ENCODE results near the gene SP140L.
"Not testable (repeated sequence)": the region's sequence is repeated elsewhere in the genome, so short reads cannot be mapped to it uniquely, and the experiment has no call there.

The SP140L gene

GRCh38 chr2:230362030-230362691, 35.2 kb downstream of the SP140L start:
- FAIRE-seq, result no peak
- DNase-seq (ENCODE audit: low spot score), result no peak

GRCh38 chr2:230382108-230382507, 55.1 kb downstream of the SP140L start:
- FAIRE-seq, result no peak

GRCh38 chr2:230383453-230383852, 56.5 kb downstream of the SP140L start:
- FAIRE-seq, result no peak
- no peak for DNase-seq (ENCODE audit: low spot score)

More at GRCh38 chr2:230382108-230382507, 55.1 kb downstream of the SP140L start:
- DNase-seq (ENCODE audit: low spot score), result no peak

GRCh38 chr2:230384986-230385385, 58.0 kb downstream of the SP140L start:
- FAIRE-seq (no peak), DNase-seq (ENCODE audit: low spot score) (no peak)

- FAIRE-seq (no peak), DNase-seq (ENCODE audit: low spot score) (no peak)
Observed at GRCh38 chr2:230394301-230394700, 67.3 kb downstream of the SP140L start.

GRCh38 chr2:230398698-230399097, 71.7 kb downstream of the SP140L start:
- FAIRE-seq; DNase-seq (ENCODE audit: low spot score): not testable (repeated sequence)

- no peak for DNase-seq (ENCODE audit: low spot score)
- no peak for FAIRE-seq
Observed at GRCh38 chr2:230400041-230400440, 73.0 kb downstream of the SP140L start.

GRCh38 chr2:230400454-230400853, 73.5 kb downstream of the SP140L start:
- no peak for FAIRE-seq
- DNase-seq (ENCODE audit: low spot score), result no peak

- not testable (repeated sequence) for DNase-seq (ENCODE audit: low spot score); FAIRE-seq
Observed at GRCh38 chr2:230401026-230401425, 74.0 kb downstream of the SP140L start.

GRCh38 chr2:230403746-230404145, 76.8 kb downstream of the SP140L start:
- DNase-seq (ENCODE audit: low spot score) (no peak), FAIRE-seq (no peak)

- DNase-seq (ENCODE audit: low spot score) (no peak), FAIRE-seq (no peak)
Observed at GRCh38 chr2:230405824-230406223, 78.8 kb downstream of the SP140L start.

GRCh38 chr2:230408244-230408842, 81.3 kb downstream of the SP140L start:
- no peak for FAIRE-seq
- DNase-seq (ENCODE audit: low spot score), result no peak

GRCh38 chr2:230409316-230409715, 82.3 kb downstream of the SP140L start:
- FAIRE-seq; DNase-seq (ENCODE audit: low spot score): not testable (repeated sequence)

GRCh38 chr2:230410263-230410662, 83.3 kb downstream of the SP140L start:
- DNase-seq (ENCODE audit: low spot score), result no peak
- no peak for FAIRE-seq

- DNase-seq (ENCODE audit: low spot score) (no peak), FAIRE-seq (no peak)
Observed at GRCh38 chr2:230410861-230411569, 84.0 kb downstream of the SP140L start.

GRCh38 chr2:230411570-230412370, 84.8 kb downstream of the SP140L start:
- no peak for FAIRE-seq
- peak; percentile 48 for DNase-seq (ENCODE audit: low spot score)

- FAIRE-seq, result no peak
- DNase-seq (ENCODE audit: low spot score), result no peak
Observed at GRCh38 chr2:230412371-230412711, 85.3 kb downstream of the SP140L start.

GRCh38 chr2:230412846-230413245, 85.9 kb downstream of the SP140L start:
- DNase-seq (ENCODE audit: low spot score), result no peak
- FAIRE-seq, result no peak

- DNase-seq (ENCODE audit: low spot score) (no peak), FAIRE-seq (no peak)
Observed at GRCh38 chr2:230413479-230413878, 86.5 kb downstream of the SP140L start.

GRCh38 chr2:230414302-230414701, 87.3 kb downstream of the SP140L start:
- DNase-seq (ENCODE audit: low spot score) (no peak), FAIRE-seq (no peak)

- no peak for FAIRE-seq
- DNase-seq (ENCODE audit: low spot score), result peak; percentile 72
Observed at GRCh38 chr2:230416061-230416721, 89.2 kb downstream of the SP140L start, which contains the start of gene SP100. Gene SP100, plus strand, starts transcription at chr2:230416201. Its CDS starts 96 bp downstream, at chr2:230416297.
